Measurements from ENCODE around the gene SEC14L5.
"Not testable (repeated sequence)": the region's sequence is repeated elsewhere in the genome, so short reads cannot be mapped to it uniquely, and the experiment has no call there.

The SEC14L5 gene

DNA sequence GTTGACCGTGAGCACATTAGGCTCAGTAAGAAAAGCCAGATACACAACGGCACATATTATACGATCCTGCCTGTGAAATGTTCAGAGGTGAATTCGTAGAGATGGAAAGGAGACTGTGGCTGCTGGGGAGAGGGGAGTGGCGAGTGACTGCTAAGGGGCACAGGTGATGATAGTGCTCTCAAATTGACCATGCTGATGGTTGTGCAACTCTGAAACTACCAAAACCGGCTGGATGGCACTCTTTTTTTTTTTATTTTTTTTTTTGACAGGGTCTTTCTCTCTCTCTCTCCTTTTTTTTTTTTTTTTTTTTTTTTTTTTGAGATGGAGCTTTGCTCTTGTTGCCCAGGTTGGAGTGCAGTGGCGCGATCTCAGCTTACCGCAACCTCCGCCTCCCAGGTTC is 8.1 kb upstream of the SEC14L5 start:
- DNase-seq (ENCODE audit: low read depth, low spot score): no peak

DNA sequence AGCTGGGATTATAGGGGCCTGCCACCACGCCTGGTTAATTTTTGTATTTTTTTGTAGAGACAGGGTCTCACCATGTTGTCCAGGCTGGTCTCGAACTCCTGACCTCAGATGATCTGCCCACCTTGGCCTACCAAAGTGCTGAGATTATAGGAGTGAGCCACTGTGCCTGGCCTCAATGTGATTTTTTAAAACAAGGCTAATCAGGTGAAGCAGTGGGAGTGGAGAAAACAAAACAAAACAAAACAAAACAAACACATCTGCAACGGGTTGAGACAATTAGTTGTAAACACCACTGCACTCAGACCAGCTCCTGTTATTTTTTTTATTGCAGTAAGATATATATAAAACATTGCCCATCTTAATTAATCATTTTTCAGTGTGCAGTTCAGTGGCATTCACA is 6.5 kb upstream of the SEC14L5 start:
- DNase-seq (ENCODE audit: low read depth, low spot score): not testable (repeated sequence)

DNA sequence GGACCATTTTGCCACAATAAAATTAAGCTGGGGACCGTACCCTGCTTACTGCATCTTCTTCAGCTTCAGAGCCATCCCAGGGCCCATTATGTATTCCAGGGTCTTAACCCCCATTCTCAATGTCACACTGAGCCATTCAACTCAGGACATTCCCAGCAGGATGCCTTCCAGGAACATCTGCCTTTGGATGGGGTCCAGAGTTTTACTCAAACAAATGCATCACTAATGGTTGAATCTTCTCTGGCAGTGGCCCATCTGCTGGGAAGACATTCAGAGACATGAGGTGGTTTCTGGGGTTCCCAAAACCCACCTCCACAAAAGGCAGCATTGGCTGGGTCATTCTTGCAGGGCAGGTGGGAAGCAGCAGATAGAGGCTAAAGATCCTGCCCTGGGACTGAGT is 3.4 kb upstream of the SEC14L5 start:
- DNase-seq (ENCODE audit: low read depth, low spot score): no peak

DNA sequence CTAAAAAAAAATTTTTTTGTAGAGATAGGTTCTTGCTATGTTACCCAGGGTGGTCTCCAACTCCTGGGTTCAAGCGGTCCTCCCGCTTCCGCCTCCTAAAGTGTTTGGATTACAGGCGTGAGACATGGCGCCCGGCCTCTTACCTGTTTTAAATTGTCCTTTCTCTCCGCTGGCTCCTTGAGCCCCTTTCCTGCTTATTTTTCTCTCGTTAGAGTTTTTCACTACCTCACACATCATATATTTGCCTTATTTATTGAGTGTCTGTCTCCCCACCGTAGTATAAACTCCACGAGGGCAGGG is 760 bp upstream of the SEC14L5 start:
- DNase-seq (ENCODE audit: low read depth, low spot score): no peak

DNA sequence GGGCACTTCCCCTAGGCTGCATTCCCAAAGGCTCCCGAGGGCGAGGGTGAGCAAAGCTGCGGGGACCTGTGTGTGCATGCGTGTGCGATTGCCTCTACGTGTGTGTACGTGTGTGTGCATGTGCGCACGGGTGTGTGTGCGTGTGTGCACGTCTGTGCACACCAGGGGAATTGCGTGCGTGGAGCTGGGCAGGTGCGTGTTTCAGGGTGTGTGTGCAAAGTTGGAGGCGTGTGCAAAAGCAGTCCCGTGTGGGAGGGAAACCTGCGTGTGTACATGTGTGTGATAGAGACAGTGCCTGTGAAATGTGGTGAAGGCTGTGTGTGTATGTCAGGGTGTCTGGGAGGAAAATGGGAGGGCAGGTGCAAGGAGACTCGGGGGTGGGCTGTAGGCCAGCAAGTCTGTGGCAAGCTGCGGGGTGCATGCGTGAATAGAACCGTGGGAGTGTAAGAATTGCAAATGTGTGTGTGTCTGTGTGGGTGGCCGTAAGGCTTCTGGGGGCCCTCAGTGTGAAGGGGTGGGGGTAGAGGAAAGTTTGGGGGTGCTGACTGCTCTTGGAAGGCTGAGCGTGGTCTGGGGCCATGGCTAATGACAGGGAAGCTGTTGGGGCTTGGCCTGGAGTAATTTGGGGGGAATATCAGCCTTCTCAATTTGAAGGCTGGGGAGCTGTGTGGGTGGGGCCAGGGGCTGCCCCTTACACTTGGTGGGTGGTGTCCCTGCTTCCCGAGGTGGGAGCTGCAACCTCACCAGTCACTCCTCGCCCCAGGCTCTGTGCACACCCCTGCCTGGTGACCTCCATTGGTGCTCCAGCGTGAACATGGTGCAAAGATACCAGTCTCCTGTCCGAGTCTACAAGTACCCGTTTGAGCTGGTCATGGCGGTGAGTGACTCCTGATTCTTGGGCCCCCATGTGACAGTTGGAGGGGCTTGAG is 644 bp downstream of the SEC14L5 start:
- no peak for DNase-seq (ENCODE audit: low read depth, low spot score)

DNA sequence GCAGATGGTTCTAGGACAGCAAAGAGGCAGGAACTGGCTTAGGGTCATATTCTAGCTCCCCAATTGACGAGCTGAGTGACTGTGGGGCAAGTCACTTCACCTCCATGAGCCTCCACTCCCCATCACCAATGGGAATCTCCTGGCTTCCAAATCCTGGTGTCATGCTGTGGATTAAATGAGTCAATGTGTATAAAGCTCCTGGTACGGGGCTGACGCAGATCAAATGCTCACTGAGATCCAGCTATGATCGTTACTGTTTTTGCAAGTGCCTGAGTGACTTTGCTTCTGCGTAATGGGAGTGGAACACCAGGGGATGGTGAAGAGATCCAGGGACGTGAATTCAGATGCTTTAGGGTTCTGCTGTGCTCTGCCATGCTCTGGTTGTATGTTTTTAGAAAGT is 2.4 kb downstream of the SEC14L5 start:
- DNase-seq (ENCODE audit: low read depth, low spot score): no peak

DNA sequence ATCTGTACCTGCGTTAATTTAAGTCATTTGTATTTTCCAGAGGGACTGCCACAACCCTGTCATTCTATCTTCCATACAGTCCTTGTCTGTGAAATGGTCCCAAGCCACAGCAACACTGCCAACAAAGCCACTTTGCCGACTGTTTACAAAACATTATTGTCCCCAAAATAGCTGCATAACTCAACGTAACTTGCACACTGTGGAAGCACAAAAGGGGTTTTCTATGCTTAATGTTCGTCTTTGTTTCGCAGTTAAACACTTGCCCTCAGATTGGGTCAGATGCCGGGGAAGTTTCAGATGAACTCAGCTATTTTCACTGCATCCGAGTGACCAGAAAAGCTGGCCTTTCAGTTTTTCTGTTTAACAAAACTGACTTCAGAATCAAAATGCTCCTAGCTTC is 4.6 kb downstream of the SEC14L5 start:
- DNase-seq (ENCODE audit: low read depth, low spot score): no peak

DNA sequence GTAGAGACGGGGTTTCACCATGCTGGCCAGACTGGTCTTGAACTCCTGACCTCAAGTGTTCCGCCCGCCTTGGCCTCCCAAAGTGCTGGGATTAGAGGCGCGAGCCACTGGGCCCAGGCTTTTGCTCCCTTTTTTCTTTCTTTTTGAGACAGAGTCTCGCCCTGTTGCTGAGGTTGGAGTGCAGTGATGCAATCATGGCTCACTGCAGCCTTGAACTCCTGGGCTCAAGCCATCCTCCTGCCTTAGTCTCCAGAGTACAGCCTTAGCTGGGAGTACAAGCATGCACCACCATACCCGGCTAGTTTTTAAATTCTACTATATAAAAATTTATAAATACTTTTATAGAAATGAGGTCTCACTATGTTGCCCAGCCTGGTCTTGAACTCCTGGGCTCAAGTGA is 5.4 kb downstream of the SEC14L5 start:
- not testable (repeated sequence) for DNase-seq (ENCODE audit: low read depth, low spot score)

DNA sequence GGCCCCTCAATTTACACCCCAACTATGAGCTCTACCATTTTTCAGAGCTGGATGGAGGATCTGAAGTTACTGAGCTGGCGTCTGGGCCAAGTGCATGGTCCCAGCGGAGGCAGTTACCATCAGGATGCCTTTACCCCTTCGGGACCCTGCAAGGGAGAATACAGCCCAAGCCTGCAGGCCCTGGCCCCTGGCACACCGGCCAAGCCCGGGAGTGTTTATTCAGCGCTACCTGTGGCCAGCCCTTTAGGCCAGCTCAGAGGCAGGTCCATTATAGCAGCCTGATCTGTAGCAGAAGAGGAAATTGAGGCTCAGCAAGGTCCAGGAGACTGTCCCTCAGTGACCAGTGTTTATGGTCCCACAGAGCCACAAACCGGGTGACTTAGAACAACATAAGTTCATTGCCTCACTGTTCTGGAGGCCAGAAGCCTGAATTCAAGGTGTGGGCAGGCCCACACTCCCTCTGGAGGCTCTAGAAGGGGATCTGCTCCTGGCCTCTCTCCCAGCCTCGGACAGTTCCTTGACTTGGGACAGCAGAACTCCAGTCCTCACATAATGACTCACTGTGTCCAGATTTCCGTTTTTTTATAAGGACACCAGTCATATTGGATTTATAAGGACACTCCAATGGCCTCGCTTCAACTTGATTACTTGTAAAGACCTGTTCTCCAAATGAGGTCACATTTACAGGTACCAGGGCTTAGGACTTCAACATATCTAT is 8.8 kb downstream of the SEC14L5 start:
- DNase-seq (ENCODE audit: low read depth, low spot score): no peak

DNA sequence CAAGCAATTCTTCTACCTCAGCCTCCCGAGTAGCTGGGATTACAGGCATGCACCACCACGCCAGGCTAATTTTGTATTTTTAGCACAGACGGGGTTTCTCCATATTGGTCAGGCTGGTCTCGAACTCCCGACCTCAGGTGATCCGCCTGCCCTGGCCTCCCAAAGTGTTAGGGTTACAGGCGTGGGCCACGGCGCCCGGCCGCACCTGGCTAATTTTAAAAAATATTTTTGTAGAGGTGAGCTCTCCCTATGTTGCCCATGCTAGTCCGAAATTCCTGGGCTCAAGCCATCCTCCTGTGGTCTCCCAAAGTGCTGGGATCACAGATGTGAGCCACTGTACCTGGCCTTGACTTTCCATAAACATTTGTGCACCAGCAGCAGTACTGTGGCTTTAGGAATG is 10.1 kb downstream of the SEC14L5 start:
- DNase-seq (ENCODE audit: low read depth, low spot score): not testable (repeated sequence)

DNA sequence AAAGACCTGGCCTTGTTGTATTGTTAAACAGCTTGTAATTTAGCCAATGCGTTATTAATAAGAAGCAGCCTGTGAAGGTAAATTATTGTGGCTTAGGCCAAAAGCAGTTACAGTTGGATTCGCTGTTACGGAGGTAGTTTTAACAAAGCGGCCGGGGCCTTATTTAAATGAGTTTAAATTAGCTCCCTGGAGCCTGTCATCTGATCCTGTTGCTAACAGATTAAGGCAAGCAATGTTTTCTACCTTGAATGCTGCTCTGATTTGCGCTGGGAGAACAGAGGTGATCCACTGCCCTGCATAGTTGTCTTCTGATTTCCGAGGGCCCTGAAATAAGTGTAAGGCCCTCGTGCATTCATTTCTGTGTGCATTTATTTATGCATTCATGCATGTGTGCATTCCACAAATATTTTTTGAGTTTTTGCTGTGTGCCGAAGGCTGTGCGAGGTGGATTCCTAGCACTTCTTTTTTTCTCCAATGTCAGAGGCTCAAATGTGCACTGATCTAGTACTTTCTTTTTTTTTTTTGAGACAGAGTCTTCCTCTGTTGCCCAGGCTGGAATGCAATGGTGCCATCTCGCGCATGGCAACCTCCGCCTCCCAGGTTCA is 10.9 kb downstream of the SEC14L5 start:
- peak; percentile 34 for DNase-seq (ENCODE audit: low read depth, low spot score)

DNA sequence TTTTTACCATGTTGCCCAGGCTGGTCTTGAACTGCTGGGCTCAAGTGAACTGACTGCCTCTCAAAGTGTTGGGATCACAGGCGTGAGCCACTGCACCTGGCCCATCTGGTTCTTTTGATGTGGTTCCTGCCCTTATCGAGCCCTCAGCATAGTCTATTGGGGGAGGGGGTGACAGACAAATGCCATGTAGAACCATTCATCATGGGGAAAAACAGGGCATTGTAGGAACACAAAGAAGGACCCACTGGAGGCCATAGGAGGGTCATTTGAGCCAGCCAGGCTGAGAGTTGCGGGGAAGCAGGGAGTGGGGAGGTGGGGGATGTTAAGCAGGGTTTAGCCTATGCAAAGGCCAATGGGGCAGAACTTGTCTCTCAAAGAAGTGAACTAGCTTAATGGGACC is 11.9 kb downstream of the SEC14L5 start:
- DNase-seq (ENCODE audit: low read depth, low spot score): no peak

DNA sequence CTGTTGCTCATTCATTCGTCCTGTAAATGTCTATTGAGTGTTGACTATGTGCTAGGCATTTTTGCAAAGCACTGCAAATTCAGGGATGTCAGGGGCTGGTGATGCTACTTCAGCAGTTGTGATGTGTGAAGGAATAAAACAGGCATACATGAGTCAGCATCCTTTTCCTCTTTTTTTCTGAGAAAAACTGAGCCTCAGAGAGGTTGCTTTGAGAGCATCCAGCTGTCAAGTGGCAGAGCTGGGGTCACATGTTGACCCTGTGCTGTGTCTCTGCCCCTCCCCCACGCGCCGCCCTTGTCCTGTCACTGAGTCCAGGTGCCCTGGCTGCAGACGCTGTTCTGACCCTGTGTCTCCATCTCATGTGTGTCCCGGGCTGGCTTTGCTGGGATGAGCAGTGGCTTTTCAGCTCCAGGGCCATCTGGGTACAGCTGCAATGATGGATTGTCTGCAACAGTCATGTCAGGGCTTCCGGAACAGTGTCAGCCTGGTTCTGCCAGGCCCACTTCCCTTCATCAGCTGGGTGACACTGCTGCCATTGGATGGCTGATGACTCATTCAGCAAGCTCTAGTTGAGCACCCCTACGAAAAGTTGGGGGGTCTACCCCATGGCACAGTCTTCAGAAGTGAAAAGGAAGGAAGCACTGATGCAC is 14.9 kb downstream of the SEC14L5 start:
- DNase-seq (ENCODE audit: low read depth, low spot score): no peak

DNA sequence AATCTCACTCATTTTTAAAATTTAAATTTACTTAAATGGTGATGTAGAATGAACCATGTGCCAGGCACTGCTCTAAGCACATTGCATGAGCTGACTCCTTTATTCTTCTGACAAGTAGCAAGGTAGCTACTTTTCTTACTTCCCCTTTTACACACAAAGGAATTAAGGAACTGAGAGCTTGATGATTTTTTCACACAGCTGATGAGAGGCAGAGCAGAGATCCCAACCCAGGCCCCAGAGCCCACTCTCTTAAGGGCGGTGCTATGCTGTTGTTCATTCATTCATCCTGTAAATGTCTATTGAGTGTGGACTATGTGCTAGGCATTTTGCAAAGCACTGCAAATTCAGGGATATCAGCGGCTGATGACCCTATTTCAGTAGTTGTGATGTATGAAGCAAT is 17.9 kb downstream of the SEC14L5 start:
- no peak for DNase-seq (ENCODE audit: low read depth, low spot score)

DNA sequence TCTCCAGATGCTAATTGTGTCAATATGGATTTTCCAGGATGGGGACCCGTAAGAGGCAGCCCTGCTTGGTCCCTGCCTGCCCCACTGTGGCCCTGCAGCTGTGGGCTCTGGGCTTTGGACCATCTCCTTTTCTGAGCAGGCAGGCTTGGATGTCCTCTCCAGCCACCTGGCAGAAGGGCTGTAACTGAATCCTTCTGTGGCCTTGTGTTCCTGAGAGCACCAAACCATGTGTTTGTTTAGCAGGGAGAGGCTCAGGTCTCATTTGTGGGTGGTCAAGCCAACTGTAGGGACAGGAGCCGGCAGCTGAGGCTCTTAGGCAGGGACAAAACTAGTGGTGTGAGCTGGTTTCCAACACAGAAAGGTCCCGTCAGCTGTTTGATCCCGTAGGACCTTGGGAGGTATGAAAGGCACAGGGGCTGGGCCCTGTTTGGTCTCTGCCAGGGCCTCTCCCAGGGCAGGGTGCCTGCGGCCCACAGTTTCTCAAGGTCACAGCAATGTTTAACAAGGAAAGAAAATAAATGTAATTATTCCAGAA is 18.5 kb downstream of the SEC14L5 start:
- DNase-seq (ENCODE audit: low read depth, low spot score): no peak

DNA sequence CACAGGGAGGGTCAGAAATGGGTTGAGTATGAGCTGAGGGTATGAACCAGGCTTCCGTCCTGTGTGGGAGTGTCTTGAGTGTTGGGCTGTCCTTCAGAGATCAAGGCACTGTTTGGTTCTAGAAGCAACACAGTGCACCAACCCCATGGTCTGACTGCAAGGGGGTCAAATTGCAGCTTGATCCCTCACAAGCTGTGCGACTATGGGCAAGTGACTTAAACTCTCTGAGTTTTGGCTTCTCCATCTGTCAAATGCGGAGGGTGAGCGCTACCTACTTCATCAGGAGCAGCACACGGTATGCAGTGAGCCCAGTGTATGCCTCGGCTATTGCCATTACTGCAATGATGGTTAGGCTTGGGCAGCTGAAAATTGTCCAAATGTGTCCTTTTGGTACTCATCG is 21.0 kb downstream of the SEC14L5 start:
- DNase-seq (ENCODE audit: low read depth, low spot score): no peak

DNA sequence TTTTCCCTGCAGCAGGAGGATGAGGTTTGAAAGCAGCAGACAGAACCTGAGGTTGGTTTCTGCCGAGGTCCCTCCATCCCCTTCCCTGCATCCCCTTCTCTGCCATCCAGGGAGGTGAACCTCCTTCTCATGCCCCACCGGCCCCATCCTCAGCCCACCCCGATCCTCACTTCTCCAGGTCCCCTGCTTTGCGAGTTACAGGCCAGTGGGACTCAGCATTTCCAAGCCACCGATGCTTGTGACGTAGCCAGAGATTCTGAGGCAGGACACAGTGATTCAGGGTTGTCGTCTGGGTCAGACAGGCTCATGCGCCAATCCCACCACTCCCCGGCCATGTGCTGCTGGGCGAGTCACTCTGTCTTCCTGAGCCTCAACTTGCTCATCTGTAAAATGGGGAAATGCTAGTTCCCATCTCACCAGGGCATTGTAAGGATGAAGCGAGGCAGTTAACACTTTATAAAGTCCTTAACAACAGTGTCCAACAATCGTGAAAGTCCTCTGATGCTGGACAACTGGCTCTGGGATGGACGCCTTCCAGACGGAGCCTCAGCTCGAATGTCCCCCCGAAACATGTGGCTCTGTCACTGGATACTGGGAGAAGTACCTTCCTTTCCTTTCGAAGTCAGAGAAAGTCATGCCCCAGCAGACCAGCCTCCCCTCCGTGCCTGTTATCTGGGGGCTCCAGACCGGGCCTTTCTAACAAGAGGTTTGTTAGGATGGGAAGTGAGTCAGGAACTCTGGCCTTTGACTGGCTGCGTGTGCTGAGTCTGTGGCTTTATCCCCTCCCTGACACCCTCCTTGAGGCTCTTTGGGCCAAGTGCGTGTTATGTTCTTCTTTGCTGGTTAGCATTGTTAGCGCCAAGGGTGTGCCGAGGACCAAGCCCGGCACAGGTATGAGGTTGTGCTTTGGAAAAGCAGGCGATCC is 21.9 kb downstream of the SEC14L5 start:
- DNase-seq (ENCODE audit: low read depth, low spot score): no peak

DNA sequence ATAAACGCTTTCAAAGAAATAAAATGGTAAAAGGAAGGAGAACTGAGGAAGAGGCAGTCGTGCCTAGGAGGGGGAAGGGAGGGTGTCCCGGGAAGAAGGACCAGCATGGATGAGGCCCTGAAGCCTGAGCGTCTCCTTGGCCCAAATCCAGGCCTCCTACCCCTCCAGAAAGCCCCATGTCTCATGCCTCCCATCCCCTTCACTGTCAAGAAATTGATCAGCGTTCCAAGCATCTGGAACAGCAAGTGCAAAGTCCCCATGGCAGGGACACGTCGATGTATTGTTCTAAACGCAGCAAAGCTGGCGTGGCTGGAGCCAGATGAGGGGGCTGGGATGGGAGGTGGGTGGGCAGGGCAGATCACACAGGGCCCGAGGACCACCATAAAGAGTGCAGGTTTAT is 22.6 kb downstream of the SEC14L5 start:
- DNase-seq (ENCODE audit: low read depth, low spot score): no peak

DNA sequence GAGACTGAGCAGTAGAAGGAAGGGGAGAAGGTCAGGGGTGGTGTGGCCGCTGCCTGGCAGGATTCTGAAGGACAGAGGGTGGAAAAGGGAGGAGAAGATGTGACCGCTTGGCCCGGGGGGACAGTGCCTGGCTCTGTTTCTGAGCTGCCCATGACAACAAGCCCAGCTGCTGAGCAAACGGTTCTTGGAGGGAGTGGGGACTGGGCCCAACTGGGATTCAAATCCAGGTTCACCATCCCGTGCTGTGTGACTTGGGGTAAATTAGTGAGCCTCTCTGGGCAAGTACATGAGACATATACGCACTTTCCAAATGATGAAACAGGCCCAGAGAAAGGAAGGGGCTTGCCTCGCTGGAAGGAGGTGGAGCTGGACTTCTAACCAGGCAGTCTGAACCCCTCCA is 23.3 kb downstream of the SEC14L5 start:
- DNase-seq (ENCODE audit: low read depth, low spot score): no peak

DNA sequence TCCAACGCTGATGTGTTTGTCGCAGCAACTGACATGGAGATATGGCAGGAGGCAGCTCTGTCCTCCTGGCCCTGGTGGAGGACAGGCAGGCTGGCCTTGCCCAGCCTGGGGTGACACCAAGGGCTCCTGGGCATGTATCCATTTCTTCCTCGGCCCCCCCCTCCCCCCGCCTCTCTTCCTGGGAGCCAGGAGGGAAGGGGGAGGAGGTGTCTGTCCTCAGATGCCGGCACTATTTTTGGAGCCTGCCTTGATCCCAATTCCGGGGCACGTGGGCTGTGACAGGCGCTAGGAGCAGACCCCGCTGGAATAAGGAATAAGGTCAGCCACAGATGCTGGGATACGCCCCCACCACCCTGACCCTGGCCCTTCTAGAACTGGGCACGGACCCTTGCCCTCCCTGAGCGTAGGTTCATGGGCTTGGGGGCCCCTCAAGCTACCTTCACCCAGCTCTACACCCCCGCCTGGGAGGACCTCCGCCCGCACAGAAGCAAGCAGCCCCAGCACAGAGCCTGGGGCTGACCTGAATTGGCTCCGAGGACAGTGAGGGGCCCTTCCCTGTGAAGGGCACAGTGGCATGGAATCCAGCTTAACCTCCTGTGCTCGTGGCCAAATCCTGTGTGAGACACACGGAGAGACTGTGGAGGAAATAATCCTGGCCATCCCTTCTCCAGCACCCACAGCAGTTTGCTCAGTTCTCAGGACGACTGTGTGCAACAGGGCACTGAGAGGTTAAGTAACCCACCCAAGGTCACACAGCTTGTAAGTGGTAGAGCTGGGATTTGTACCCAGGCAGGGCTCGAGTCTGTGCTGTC is 24.1 kb downstream of the SEC14L5 start:
- no peak for DNase-seq (ENCODE audit: low read depth, low spot score)
